Ascending aorta (tissue), 2 donors: ENCODE measurements around the gene FCHSD1. TPM values are rescaled to one million over a fixed set of nuclear protein-coding genes. Genes with fewer than 3 reads are reported as not detected.

Experiments
- DNase-seq, 2 donors: peaks; one replicate each; pipeline ENCODE4 v3.0.0-alpha.2; 2019; ENCODE audit warnings: low spot score in 2 of 2
- H3K27ac ChIP-seq, 2 donors: fragments of 200-600 bp; sonication (generic); one replicate each; pipeline ENCODE4 v1.5.1; 2016 to 2017; ENCODE audit warnings: mild to moderate bottlenecking in 1 of 2
- H3K27me3 ChIP-seq: fragments of 200-600 bp; sonication (generic); one replicate; pipeline ENCODE4 v1.5.1; 2017
- H3K36me3 ChIP-seq, 2 donors: fragments of 200-600 bp; sonication (generic); one replicate each; pipeline ENCODE4 v1.5.1; 2016
- H3K4me1 ChIP-seq, 2 donors: fragments of 200-600 bp; sonication (generic); one replicate each; pipeline ENCODE4 v1.5.1; 2016 to 2017; ENCODE audit warnings: mild to moderate bottlenecking in 1 of 2
- H3K4me3 ChIP-seq, 2 donors: fragments of 200-600 bp; sonication (generic); one replicate each; pipeline ENCODE4 v1.5.1; 2016 to 2017; ENCODE audit warnings: mild to moderate bottlenecking in 1 of 2
- H3K9me3 ChIP-seq, 2 donors: fragments of 200-600 bp; sonication (generic); one replicate each; pipeline ENCODE4 v1.5.1; 2016
- intact Hi-C: fragments of 100-400 bp; cut with DNase I; formaldehyde crosslinking; loops from one replicate; pipeline ENCODE4 v1.15.1; 2023
- total RNA-seq: library from RNA; depleted of rRNA; stranded (reverse); fragments of >200 nt; gene quantifications from one replicate; pipeline ENCODE4 v1.1.0, GENCODE V29; 2016
- TF ChIP-seq, protein P1 (sequence below), 3 experiments: fragments of 200-600 bp in 2 of 3; fragments of 450-650 bp in 1 of 3; sonication (generic) in 2 of 3; IDR thresholded peaks; one replicate each; pipeline ENCODE4 v1.5.1; 2016 to 2019; ENCODE audit warnings: antibody characterized with exemption in 3 of 3, mild to moderate bottlenecking in 1 of 3, moderate library complexity in 1 of 3

FCHSD1 gene
- total RNA-seq, 1 donor from 2014 or later, result 127 TPM

DNA sequence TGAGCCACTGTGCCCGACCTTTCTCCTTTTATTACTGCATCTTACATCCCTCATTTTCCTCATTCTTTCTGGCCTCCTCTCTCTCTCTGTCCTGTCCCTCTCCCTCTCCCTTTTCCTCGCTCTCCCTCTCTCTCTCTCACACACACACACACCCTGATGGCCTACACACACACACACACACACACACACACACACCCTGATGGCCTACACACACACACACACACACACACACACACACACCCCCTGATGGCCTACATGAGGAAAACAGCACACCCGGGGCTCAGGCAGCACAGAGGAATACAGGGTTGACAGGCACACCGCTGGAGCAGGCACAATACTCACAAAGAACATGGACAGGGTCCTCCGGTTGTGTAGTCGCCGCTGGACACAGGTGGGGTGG, 3.8 kb upstream of the FCHSD1 start:
- peaks cover 2 to 18% of the 10 kb centered on the region in 2 donors for H3K36me3 ChIP-seq
- intact Hi-C loops, result no loop called here
- no peaks in the 10 kb centered on the region for H3K27me3 ChIP-seq
- H3K9me3 ChIP-seq, result no peaks in the 10 kb centered on the region
- no peak overlapping the region for H3K27ac ChIP-seq
- no peak overlapping the region for H3K4me3 ChIP-seq
- no peak for DNase-seq
- TF ChIP-seq, protein P1, sequence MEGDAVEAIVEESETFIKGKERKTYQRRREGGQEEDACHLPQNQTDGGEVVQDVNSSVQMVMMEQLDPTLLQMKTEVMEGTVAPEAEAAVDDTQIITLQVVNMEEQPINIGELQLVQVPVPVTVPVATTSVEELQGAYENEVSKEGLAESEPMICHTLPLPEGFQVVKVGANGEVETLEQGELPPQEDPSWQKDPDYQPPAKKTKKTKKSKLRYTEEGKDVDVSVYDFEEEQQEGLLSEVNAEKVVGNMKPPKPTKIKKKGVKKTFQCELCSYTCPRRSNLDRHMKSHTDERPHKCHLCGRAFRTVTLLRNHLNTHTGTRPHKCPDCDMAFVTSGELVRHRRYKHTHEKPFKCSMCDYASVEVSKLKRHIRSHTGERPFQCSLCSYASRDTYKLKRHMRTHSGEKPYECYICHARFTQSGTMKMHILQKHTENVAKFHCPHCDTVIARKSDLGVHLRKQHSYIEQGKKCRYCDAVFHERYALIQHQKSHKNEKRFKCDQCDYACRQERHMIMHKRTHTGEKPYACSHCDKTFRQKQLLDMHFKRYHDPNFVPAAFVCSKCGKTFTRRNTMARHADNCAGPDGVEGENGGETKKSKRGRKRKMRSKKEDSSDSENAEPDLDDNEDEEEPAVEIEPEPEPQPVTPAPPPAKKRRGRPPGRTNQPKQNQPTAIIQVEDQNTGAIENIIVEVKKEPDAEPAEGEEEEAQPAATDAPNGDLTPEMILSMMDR (IDR thresholded peaks at IDR 0.05), result no peak
- H3K4me1 ChIP-seq, result peaks cover 0 to 12% of the 10 kb centered on the region in 2 donors

DNA sequence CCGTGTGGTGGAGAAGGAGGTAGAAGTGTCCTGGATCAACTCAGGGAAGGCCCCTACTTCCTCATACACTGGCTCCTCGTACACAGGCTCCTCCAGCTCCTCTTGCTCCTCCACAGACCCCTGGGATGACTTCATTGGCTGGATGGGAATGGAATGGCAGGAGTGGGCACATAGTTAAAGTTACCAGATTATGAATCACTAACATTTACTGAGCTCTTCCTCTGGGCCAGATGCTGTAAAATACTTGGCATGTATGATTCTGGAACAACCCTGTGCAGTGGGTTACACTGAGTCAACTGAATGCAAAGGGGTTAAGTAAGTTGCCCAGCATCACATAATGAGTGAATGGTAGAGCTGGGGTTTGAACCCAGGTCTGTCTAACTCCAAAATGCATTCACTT, 3.1 kb upstream of the FCHSD1 start:
- Histone ChIP-seq H3K9me3 (no peaks in the 10 kb centered on the region), H3K27me3 (no peaks in the 10 kb centered on the region), H3K4me1 (peaks cover 0 to 12% of the 10 kb centered on the region in 2 donors), H3K4me3 (no peak overlapping the region), H3K27ac (no peak overlapping the region), H3K36me3 (peaks cover 2 to 18% of the 10 kb centered on the region in 2 donors)
- TF ChIP-seq, protein P1 (IDR thresholded peaks at IDR 0.05), result no peak
- no peak for DNase-seq
- intact Hi-C loops, result no loop called here

DNA sequence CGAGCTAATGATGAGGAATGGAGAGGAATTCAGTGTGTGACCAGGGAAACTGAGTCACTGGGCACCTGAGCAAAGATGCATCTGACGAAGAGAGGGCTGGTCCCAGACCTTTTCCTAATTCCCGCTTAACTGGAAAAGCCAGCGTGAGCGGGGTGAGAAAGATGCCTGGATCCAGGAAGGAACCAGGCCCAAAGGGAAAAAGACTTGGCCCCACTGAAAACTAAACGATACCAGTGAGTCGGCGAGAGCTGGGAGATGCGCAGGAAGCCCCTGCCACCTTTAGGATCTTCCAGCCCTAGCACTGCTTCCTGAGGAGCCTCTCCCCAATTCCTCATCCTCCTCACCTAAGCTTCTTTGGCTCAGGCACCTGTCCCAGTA, 499 bp upstream of the FCHSD1 start:
- no peak for DNase-seq
- TF ChIP-seq, protein P1 (IDR thresholded peaks at IDR 0.05), result no peak
- peak overlapping the region; percentile 76 to 85 for H3K4me3 ChIP-seq
- H3K27ac ChIP-seq, result peak overlapping the region; percentile 12 to 65
- H3K27me3 ChIP-seq, result no peaks in the 10 kb centered on the region
- no peaks in the 10 kb centered on the region for H3K9me3 ChIP-seq
- H3K36me3 ChIP-seq, result peaks cover 5 to 27% of the 10 kb centered on the region in 2 donors
- peaks cover 0 to 12% of the 10 kb centered on the region in 2 donors for H3K4me1 ChIP-seq
- intact Hi-C loops, result loop anchor here (2.0 kb wide), 1 partner anchor 15 kb away; the partner anchor contains the start of genes HDAC3 and RELL2

DNA sequence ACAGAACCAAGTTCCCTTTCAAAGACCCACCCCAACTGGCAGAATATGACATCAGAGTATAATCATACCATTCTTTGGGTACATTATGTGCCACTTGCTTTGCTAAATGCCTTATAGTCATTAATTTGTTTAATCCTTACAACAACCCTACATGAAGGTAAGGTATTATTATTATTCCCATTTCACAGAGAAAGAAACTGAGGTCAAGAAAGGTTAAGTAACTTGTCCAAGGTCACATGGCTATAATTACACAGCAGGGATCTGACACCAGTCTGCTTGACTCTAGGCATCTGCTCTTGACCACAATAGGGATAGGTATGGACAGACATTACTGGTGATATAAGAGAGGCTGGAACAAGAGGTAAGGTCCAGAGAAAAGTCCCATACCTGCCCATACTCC, 1.2 kb downstream of the FCHSD1 start:
- Histone ChIP-seq H3K9me3 (no peaks in the 10 kb centered on the region), H3K4me1 (peaks cover 0 to 12% of the 10 kb centered on the region in 2 donors), H3K36me3 (peaks cover 21 to 32% of the 10 kb centered on the region in 2 donors), H3K27me3 (no peaks in the 10 kb centered on the region), H3K4me3 (peak overlapping the region in 1 of 2 donors; percentile 85), H3K27ac (no peak overlapping the region)
- TF ChIP-seq, protein P1 (IDR thresholded peaks at IDR 0.05), result no peak
- intact Hi-C loops, result loop anchor here (2.0 kb wide), 1 partner anchor 13 kb away; the partner anchor contains the start of genes HDAC3 and RELL2
- DNase-seq, result no peak

DNA sequence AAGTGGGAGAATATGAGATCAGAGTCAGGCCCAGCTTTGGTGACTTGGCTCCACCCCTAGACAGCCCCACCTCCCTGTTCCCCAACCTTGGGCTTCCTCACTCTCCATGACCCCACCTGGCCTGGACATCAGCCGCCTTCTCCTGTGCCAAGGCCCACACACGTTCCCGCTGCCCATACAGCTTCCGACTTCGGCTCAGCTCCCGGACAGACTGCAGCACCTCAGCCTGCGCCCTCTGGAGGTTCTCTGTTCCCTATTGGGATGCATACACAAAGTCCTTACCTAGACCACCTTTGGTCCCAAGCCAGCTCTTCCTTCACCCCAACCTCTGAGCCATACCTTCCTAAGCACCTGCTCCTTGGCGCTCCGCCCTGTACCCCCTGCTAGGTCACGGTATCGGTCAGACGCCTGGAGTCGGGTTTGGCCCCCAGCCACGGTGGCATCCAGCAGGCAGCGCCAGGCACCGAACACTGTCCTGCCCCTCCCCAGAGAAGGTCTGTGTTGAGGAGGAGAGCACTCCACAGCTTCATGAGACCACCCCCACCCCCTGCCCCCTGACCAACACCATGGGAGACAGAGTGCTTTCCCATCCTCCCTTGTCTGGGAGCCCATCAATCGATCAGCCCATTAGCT, 2.0 kb downstream of the FCHSD1 start:
- Histone ChIP-seq H3K4me3 (no peak overlapping the region), H3K27ac (no peak overlapping the region), H3K36me3 (peaks cover 26 to 40% of the 10 kb centered on the region in 2 donors), H3K27me3 (no peaks in the 10 kb centered on the region), H3K9me3 (no peaks in the 10 kb centered on the region), H3K4me1 (peaks cover 0 to 12% of the 10 kb centered on the region in 2 donors)
- DNase-seq, result peak in 1 of 2 donors; percentile 63
- TF ChIP-seq, protein P1 (IDR thresholded peaks at IDR 0.05), result no peak
- intact Hi-C loops, result no loop called here
